Heart right ventricle (tissue), 16 donors: Measurements from ENCODE around the gene COL12A1. TPM values are rescaled to one million over a fixed set of nuclear protein-coding genes. Genes with fewer than 3 reads are reported as not detected.

ENCODE experiments used
- ATAC-seq, 8 donors: fragments of 200-7000 bp; cut with Tn5 transposase; one replicate each; pipeline ENCODE4 v1.9.1; 2020; ENCODE audit warnings: mild to moderate bottlenecking in 8 of 8, moderate library complexity in 8 of 8, moderate number of reproducible peaks in 1 of 8
- DNase-seq, 2 donors: peaks; one replicate each; pipeline ENCODE4 v3.0.0-alpha.2; 2020
- H3K27ac ChIP-seq, 10 donors: fragments of 200-600 bp; sonication (generic) in 2 of 10; one replicate each; pipeline versions ENCODE4 v1.5.0 to v1.8.0; 2020 to 2022; ENCODE audit warnings: mild to moderate bottlenecking in 3 of 10
- H3K27me3 ChIP-seq, 7 donors: fragments of 200-600 bp; one replicate each; pipeline ENCODE4 v1.8.0; 2021 to 2022; ENCODE audit warnings: mild to moderate bottlenecking in 2 of 7
- H3K36me3 ChIP-seq, 9 donors: fragments of 200-600 bp; sonication (generic) in 1 of 9; one replicate each; pipeline versions ENCODE4 v1.5.0 to v1.8.0; 2020 to 2022; ENCODE audit warnings: mild to moderate bottlenecking in 2 of 9
- H3K4me1 ChIP-seq, 9 donors: fragments of 200-600 bp; sonication (generic) in 1 of 9; one replicate each; pipeline versions ENCODE4 v1.5.0 to v1.8.0; 2020 to 2022; ENCODE audit warnings: mild to moderate bottlenecking in 4 of 9
- H3K4me3 ChIP-seq, 10 donors: fragments of 200-600 bp; sonication (generic) in 2 of 10; one replicate each; pipeline versions ENCODE4 v1.5.0 to v1.8.0; 2020 to 2022; ENCODE audit warnings: mild to moderate bottlenecking in 7 of 10, moderate library complexity in 2 of 10
- H3K9me3 ChIP-seq, 11 donors: fragments of 200-600 bp in 10 of 11; sonication (generic) in 2 of 11; one replicate each; pipeline versions ENCODE4 v1.5.0 to v1.8.0; 2013 to 2022; ENCODE audit warnings: mild to moderate bottlenecking in 2 of 11, control low read depth in 1 of 11, moderate library complexity in 1 of 11
- CTCF ChIP-seq, 9 donors: fragments of 200-600 bp; sonication (generic) in 2 of 9; IDR thresholded peaks; one replicate each; pipeline versions ENCODE4 v1.5.0 to v1.8.0; 2021 to 2022; ENCODE audit warnings: antibody characterized with exemption in 9 of 9, mild to moderate bottlenecking in 5 of 9, moderate library complexity in 1 of 9
- WGBS, 2 donors: extraction: QIAGEN DNeasy Blood & Tissue Kit; methylation state at CpG; one replicate each; pipeline ENCODE4 v1.1.7; 2013; ENCODE audit warnings: inconsistent platforms in 1 of 2; 5-methylcytosine and 5-hydroxymethylcytosine counted together
- intact Hi-C, 10 donors: fragments of 100-400 bp; cut with DNase I; formaldehyde crosslinking; loops; one replicate each; pipeline versions ENCODE4 v1.11.1 to v1.14.2; 2022
- polyA plus RNA-seq, 2 donors: library from polyadenylated mRNA; stranded (reverse); fragments of 200-250 nt; gene quantifications; one replicate each; pipeline ENCODE4 v1.2.3, GENCODE V29; 2013
- total RNA-seq, 10 donors: library from RNA; stranded (reverse); fragmentation: NEBNext Ultra II Directional in 3 of 10; extraction: Animal tissue kit (Norgen Biotek cat#: 25700) in 3 of 10; gene quantifications; one replicate each; pipeline versions ENCODE4 v1.2.1 to v1.2.4, GENCODE V29; 2021 to 2023
- donor health status: Arrhythmogenic right ventricular cardiomyopathy.
- donor health status: ischemic (EF 13 %, LVEDD 7.1; RV severe dilation, severe dysfunction).
- donor health status: healthy with polysubstance abuse.
- donor health status: DM: no; HTN: yes; CAD: no.
- donor health status: DM: no; HTN: no; CAD: no.
- donor health status: ischemic (EF 25% LVEDD 6.9; RV normal size, moderate dysfunction).
- donor health status: ischemic (EF 25% LVEDD 5.7; RV mildly dilated, moderate dysfunction).
- donor health status: healthy.
- donor health status: DM: yes; HTN: yes; CAD: no.
- donor health status: Ischemic cardiomyopathy.
- donor health status: ischemic (EF 35%, LVEDD 5.7; RV mildly dilated, moderate dysfunction).
- donor health status: nonischemic (EF 11% LVEDD 7.7; RV severe dilation, severe dysfunction).
- donor health status: DM: yes; HTN: yes; CAD: no.
- donor health status: PGD.
- donor health status: ischemic (EF 29% LVEDD 5.4; RV normal size, mild dysfunction).
- donor health status: nonischemic (EF 23%, LVEDD 6.1; RV moderate dilation, normal function).

Gene COL12A1
- total and polyA plus RNA-seq, 12 donors: 5.7 to 27.0 (median 16.1) TPM

GRCh38 chr6:75213112-75213511, 7.3 kb upstream of the COL12A1 start:
- no peak for TF ChIP-seq CTCF (IDR thresholded peaks at IDR 0.05)
- 11 to 18% methylated on average over 1 of the region's 1 CpG for WGBS, 2 donors
- Histone ChIP-seq H3K36me3 (no peaks in the 10 kb centered on the region), H3K4me1 (peaks cover 0 to 55% (median 23%) of the 10 kb centered on the region in 9 donors), H3K4me3 (no peak overlapping the region), H3K27ac (peak overlapping the region in 1 of 10 donors; percentile 22), H3K9me3 (no peaks in the 10 kb centered on the region), H3K27me3 (peaks cover 0 to 33% (median 6%) of the 10 kb centered on the region in 7 donors)
- DNase-seq (no peak), ATAC-seq (peak in 1 of 8 donors; percentile 18)
- intact Hi-C loops: loop anchor here in 6 of 10 donors (5.0 to 10.0 kb wide), 5 partner anchors 1121 to 1538 kb away; no protein-coding TSS in a partner anchor

GRCh38 chr6:75211920-75212590, 6.2 kb upstream of the COL12A1 start:
- DNase-seq: no peak
- ATAC-seq: no peak
- Histone ChIP-seq H3K9me3 (no peaks in the 10 kb centered on the region), H3K36me3 (no peaks in the 10 kb centered on the region), H3K4me3 (no peak overlapping the region), H3K4me1 (peaks cover 0 to 47% (median 22%) of the 10 kb centered on the region in 9 donors), H3K27ac (peak overlapping the region in 1 of 10 donors; percentile 0), H3K27me3 (peaks cover 0 to 42% (median 14%) of the 10 kb centered on the region in 7 donors)
- TF ChIP-seq CTCF (IDR thresholded peaks at IDR 0.05): no peak
- WGBS, 2 donors: 25 to 37% methylated on average over 3 of the region's 3 CpGs
- intact Hi-C loops: loop anchor here in 8 of 10 donors (1.0 to 10.0 kb wide), 7 partner anchors 1120 to 1537 kb away; no protein-coding TSS in a partner anchor

GRCh38 chr6:75210885-75211739, 5.3 kb upstream of the COL12A1 start:
- DNase-seq: peak in 1 of 2 donors; percentile 65
- no peaks in the 10 kb centered on the region for H3K9me3 ChIP-seq
- no peak overlapping the region for H3K27ac ChIP-seq
- no peak for ATAC-seq
- H3K4me1 ChIP-seq: peaks cover 0 to 52% (median 31%) of the 10 kb centered on the region in 9 donors
- peaks cover 0 to 51% (median 24%) of the 10 kb centered on the region in 7 donors for H3K27me3 ChIP-seq
- TF ChIP-seq CTCF (IDR thresholded peaks at IDR 0.05): peak; percentile 69 to 88 (median 83)
- intact Hi-C loops: loop anchor here in 8 of 10 donors (1.0 to 10.0 kb wide), 7 partner anchors 1119 to 1536 kb away; no protein-coding TSS in a partner anchor
- 28 to 31% methylated on average over 10 of the region's 10 CpGs for WGBS, 2 donors
- H3K4me3 ChIP-seq: no peak overlapping the region
- H3K36me3 ChIP-seq: no peaks in the 10 kb centered on the region

- peak in 2 of 9 donors; percentile 0 to 11 for TF ChIP-seq CTCF (IDR thresholded peaks at IDR 0.05)
- Histone ChIP-seq H3K9me3 (no peaks in the 10 kb centered on the region), H3K4me3 (peak overlapping the region in 2 of 10 donors; percentile 37 to 39), H3K4me1 (peaks cover 0 to 69% (median 43%) of the 10 kb centered on the region in 9 donors), H3K27ac (peak overlapping the region in 1 of 10 donors; percentile 23), H3K36me3 (no peaks in the 10 kb centered on the region), H3K27me3 (peaks cover 0 to 70% (median 41%) of the 10 kb centered on the region in 7 donors)
- DNase-seq: no peak
- WGBS, 2 donors: 29 to 35% methylated on average over 7 of the region's 7 CpGs
- intact Hi-C loops: loop anchor here (1.0 to 10.0 kb wide), 26 partner anchors 314 to 1534 kb away; no protein-coding TSS in a partner anchor
- ATAC-seq: no peak
Observed at GRCh38 chr6:75209184-75209723, 3.4 kb upstream of the COL12A1 start.
